ENCODE results near the gene SAE1.
"Not testable (repeated sequence)": the region's sequence is repeated elsewhere in the genome, so short reads cannot be mapped to it uniquely, and the experiment has no call there.

SAE1 gene

GRCh38 chr19:47240996-47241918 is 110.6 kb downstream of the SAE1 start:
- DNase-seq (ENCODE audit: low spot score) = no peak

DNA sequence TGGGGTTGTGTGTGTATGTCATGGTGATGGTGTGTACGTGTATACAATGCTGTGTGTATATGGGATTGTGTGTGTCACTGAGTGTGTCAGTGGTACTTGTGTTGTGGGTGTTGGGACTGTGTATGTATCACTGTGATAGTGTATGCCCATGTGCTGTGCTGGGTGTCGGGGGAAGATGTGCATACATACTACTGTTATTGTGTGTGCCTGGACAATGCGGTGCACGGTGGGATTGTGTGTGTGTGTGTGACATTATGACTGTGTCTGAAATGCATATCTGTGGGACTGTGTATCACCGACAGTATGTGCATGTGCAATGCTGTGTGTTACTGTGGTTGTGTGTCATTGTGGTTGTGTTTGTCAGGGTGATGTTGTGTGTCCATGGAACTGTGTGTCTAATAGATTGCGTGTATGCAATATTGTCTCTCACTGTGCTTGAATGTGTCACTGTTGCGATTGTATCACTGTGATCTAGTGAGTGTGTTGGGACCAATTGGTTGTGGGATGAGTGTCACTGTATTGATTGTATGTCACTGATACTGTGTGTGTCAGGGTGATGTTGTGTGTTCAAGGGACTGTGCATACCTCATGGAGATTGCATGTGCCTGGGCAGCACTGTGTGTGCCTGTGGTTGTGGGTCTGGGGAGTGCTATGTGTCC is 111.4 kb downstream of the SAE1 start:
- no peak for DNase-seq (ENCODE audit: low spot score)

- no peak for DNase-seq (ENCODE audit: low spot score)
Observed at GRCh38 chr19:47243364-47243775, 112.7 kb downstream of the SAE1 start.

DNA sequence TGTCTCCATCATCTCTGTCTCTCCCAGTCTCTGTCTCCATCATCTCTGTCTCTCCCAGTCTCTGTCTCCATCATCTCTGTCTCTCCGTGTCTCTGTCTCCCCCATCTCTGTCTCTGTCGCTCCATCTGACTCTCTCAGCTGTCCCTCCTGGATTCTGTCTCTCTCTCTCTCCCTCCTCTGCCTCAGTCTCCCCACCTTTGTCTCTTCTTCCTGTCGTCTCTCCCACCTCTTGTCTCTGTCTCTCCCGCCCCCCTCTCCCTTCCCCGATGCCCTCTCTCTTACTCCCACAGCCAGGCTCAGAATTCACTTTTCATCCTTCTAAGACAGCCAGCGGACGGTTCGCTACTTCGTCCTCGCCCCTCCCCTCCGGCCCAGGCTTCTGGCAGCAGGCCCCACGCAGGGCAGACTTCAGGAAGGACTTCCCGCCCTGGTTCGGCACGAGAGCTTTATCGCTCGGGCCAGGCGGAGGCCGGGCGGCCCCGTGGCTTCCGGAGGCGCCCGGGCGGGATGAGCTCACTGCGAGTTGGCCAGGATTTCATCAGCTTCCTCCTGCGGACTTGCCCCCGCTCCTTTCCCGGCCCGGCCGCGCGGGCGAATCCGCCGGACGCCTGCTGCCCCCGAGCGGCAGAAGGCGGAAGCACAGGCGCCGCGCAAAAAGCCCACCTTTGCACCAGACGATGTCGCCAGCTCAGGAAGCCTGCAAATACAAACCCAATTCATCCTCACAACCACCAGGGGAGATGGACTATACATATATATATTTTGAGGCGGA is 113.3 kb downstream of the SAE1 start:
- DNase-seq (ENCODE audit: low spot score) = peak; percentile 80

DNA sequence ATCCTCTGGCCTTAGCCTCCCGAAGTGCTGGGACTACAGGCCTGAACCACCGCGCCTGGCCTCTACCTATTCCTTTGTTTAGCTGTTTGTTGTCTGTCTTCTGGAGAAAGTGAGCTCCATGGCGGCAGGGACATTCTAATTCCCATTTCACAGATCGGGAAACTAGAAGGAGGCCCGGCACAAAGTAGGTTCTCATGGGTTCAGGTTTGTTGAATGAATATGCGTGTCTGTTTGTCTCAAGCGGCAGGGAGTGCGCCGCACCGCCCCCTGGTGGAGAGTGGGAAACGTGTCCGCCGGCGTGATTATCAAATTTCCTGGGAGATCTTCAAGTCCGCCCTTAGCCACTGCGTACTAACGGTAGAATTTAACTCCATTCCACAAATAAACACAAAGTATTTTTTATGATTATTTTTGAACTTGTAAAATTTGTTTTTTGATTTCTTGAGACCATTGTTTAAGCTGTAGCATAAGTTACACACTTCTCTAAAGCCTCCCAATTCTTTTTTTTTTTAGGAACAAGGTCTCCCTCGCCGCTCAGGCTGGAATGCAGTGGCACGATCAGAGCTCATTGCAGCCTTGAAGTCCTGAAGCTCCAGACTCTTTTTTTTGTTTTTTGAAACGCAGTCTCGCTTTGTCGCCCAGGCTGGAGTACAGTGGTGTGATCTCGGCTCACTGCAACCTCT is 116.8 kb downstream of the SAE1 start:
- peak; percentile 59 for DNase-seq (ENCODE audit: low spot score)

DNA sequence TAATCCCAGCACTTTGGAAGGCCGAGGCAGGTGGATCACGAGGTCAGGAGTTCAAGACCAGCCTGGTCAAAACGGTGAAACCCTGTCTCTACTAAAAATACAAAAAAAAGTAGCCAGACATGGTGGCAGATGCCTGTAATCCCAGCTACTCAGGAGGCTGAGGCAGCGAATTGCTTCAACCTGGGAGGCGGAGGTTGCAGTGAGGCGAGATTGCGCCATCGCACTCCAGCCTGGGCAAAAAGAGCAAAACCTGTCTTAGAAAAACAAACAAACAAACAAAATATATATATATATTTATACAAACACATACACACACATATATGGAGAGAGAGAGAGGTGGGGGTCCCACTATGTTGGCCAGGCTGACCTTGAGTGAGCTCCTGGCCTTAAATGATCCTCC is 122.4 kb downstream of the SAE1 start:
- DNase-seq (ENCODE audit: low spot score) = not testable (repeated sequence)

- no peak for DNase-seq (ENCODE audit: low spot score)
Observed at GRCh38 chr19:47253467-47253881, 122.8 kb downstream of the SAE1 start.

- no peak for DNase-seq (ENCODE audit: low spot score)
Observed at GRCh38 chr19:47253970-47254369, 123.3 kb downstream of the SAE1 start.

GRCh38 chr19:47255879-47256692 is 125.5 kb downstream of the SAE1 start, which contains the start of gene CCDC9:
Gene CCDC9, plus strand, starts transcription at chr19:47256525. Its CDS starts 1,876 bp downstream, at chr19:47258401.
- peak; percentile 94 for DNase-seq (ENCODE audit: low spot score)

GRCh38 chr19:47256693-47257410 is 126.2 kb downstream of the SAE1 start:
- peak; percentile 97 for DNase-seq (ENCODE audit: low spot score)

GRCh38 chr19:47257411-47258169 is 127.0 kb downstream of the SAE1 start:
- no peak for DNase-seq (ENCODE audit: low spot score)

GRCh38 chr19:47258434-47258833 is 127.8 kb downstream of the SAE1 start:
- no peak for DNase-seq (ENCODE audit: low spot score)

DNA sequence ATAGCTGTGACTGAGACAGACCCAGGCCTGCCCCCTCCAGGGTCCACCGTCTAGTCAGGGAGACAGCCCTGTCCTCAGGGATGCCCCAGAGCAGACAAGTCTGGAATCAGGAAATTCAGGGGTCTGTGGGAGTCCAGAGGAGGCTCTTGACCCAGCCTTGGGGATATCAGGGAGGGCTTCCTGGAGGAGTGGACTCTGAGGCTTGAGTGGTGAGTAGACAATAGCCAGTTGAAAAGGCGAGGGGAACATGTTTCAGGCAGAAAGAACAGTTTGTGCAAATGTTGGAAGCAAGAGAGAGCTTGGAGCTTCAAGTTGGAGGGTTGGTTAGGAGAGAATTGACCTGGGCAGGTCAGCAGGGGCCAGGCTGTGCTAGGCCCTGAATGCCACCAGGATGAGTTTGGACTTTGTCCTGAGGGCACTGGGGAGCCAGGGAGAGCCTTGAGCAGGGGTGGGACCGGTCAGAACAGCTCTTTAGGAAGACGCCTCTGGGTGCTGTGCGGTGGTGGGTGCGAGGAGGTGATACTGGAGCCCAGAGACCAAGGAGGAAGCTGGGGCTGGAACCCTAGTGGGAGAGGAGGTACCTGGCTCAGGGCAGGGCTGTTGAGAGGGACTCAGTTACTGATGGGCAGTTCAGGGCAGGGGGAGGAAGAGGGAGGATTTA is 128.4 kb downstream of the SAE1 start:
- DNase-seq (ENCODE audit: low spot score) = no peak

Data from pons (tissue), 1 donor.